OCI-M2 (cell line): ENCODE measurements around the gene LRRFIP1.

ENCODE experiments used
- DNase-seq: peaks from one replicate; lab custom pipeline; 2025; ENCODE audit not compliant: unreplicated experiment; lab: John Stamatoyannopoulos, UW

LRRFIP1 gene

DNA sequence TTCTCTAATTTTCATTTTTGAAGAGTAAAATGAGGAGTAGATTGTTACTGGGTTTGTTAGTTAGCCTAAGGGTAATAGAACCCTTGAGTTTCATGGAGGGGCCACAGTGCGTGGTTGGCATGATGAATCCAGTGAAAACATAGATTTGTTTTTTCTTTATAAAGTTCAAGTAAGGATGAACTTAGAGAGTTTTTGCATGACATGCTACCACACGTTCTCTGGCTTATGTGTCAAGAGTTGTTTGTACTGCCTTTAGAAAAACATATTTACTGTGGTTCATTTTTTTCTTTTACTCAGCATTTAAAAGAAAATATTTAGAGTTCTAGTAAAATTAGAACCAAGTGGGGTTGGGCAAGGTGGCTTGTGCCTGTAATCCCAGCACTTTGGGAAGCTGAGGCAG is 193.0 kb downstream of the LRRFIP1 start:
- DNase-seq: no peak

- DNase-seq: no peak
Observed at GRCh38 chr2:237823544-237823943, 196.2 kb downstream of the LRRFIP1 start.

DNA sequence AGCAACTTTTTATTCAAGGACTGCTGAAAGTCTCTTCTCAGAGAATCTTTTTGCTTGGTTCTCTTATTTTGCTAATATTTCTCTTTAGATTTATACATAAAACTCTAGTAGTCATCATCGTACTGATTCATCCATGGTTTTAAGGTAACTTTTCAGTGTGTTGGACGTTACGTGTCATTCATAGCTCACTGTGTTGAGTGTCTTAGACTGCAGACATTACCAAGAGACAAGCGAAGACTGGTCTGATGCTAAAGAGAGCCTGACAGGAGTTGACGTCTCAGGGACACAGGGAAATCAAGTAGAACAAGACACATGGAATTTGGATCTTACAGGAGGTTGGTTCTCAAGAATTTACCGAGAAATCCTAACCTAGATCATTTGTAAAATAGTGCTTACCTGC is 196.7 kb downstream of the LRRFIP1 start:
- no peak for DNase-seq

DNA sequence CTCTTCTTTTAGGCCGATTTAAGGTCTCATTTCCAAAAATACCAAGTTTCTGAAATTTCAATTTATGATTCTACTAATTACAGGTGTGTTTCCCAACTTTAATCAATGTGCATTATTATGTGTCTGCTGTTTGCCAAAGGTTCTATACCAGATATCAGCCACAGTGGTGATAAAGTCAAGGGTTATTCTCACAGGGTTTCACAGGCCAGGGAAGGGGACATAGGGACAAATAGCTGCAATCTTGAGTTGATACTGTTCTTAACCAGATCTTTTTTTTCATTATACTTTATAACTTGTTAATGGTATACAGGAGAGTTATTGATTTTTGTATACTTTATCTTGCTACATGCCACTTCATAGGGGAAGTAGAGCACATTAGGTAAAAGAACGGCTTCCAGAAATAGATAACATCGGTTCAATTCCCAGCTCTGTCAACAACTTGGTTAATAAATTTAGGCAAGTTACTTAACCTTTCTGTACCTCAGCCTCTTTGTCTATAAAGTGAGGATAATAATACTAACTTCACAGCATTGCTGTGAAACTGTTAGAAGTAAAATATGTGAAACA is 200.1 kb downstream of the LRRFIP1 start:
- no peak for DNase-seq
